Parathyroid adenoma (tissue), 2 donors: ENCODE results near the gene ZBTB18.
"Not testable (repeated sequence)": the region's sequence is repeated elsewhere in the genome, so short reads cannot be mapped to it uniquely, and the experiment has no call there.

Experiments used
- H2AFZ ChIP-seq: fragments of 300-600 bp; sonication (generic); one replicate; pipeline ENCODE4 v1.7.0; 2017; ENCODE audit warnings: antibody characterized with exemption, mild to moderate bottlenecking
- H3K27ac ChIP-seq: fragments of 300-600 bp; sonication (generic); one replicate; pipeline ENCODE4 v1.7.0; 2017
- H3K27me3 ChIP-seq: fragments of 300-600 bp; sonication (generic); one replicate; pipeline ENCODE4 v1.7.0; 2017; ENCODE audit warnings: low read length; ENCODE audit not compliant: control insufficient read depth, insufficient read depth
- H3K36me3 ChIP-seq: fragments of 300-600 bp; sonication (generic); one replicate; pipeline ENCODE4 v1.7.0; 2017; ENCODE audit warnings: low read length; ENCODE audit not compliant: control insufficient read depth, insufficient read depth
- H3K4me1 ChIP-seq: fragments of 300-600 bp; sonication (generic); one replicate; pipeline ENCODE4 v1.7.0; 2017; ENCODE audit warnings: control low read depth
- H3K4me2 ChIP-seq: fragments of 300-600 bp; sonication (generic); one replicate; pipeline ENCODE4 v1.7.0; 2017; ENCODE audit warnings: low read length
- H3K4me3 ChIP-seq: fragments of 300-600 bp; sonication (generic); one replicate; pipeline ENCODE4 v1.7.0; 2017; ENCODE audit warnings: low read depth, low read length
- H3K79me2 ChIP-seq: fragments of 300-600 bp; sonication (generic); one replicate; pipeline ENCODE4 v1.7.0; 2017; ENCODE audit warnings: control low read depth
- H3K9ac ChIP-seq: fragments of 300-600 bp; sonication (generic); one replicate; pipeline ENCODE4 v1.7.0; 2017; ENCODE audit warnings: mild to moderate bottlenecking
- H3K9me3 ChIP-seq: fragments of 300-600 bp; sonication (generic); one replicate; pipeline ENCODE4 v1.7.0; 2017; ENCODE audit warnings: low read length; ENCODE audit not compliant: control insufficient read depth
- TF ChIP-seq, protein P1 (sequence below): fragments of 300-600 bp; sonication (generic); IDR thresholded peaks from one replicate; pipeline ENCODE4 v1.7.0; 2017; ENCODE audit warnings: antibody characterized with exemption, mild to moderate bottlenecking
- donor health status: primary hyperparathyroidism.

The ZBTB18 gene

GRCh38 chr1:244044423-244044822 lies 6.7 kb upstream of the ZBTB18 start:
- Histone ChIP-seq H3K4me1 (no peaks in the 10 kb centered on the region), H2AFZ (no peak overlapping the region), H3K27me3 (no peaks in the 10 kb centered on the region), H3K9me3 (no peaks in the 10 kb centered on the region), H3K27ac (no peak overlapping the region), H3K9ac (no peak overlapping the region), H3K36me3 (no peaks in the 10 kb centered on the region), H3K79me2 (no peaks in the 10 kb centered on the region), H3K4me3 (no peak overlapping the region), H3K4me2 (no peak overlapping the region)
- TF ChIP-seq, protein P1, sequence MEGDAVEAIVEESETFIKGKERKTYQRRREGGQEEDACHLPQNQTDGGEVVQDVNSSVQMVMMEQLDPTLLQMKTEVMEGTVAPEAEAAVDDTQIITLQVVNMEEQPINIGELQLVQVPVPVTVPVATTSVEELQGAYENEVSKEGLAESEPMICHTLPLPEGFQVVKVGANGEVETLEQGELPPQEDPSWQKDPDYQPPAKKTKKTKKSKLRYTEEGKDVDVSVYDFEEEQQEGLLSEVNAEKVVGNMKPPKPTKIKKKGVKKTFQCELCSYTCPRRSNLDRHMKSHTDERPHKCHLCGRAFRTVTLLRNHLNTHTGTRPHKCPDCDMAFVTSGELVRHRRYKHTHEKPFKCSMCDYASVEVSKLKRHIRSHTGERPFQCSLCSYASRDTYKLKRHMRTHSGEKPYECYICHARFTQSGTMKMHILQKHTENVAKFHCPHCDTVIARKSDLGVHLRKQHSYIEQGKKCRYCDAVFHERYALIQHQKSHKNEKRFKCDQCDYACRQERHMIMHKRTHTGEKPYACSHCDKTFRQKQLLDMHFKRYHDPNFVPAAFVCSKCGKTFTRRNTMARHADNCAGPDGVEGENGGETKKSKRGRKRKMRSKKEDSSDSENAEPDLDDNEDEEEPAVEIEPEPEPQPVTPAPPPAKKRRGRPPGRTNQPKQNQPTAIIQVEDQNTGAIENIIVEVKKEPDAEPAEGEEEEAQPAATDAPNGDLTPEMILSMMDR = no peak

DNA sequence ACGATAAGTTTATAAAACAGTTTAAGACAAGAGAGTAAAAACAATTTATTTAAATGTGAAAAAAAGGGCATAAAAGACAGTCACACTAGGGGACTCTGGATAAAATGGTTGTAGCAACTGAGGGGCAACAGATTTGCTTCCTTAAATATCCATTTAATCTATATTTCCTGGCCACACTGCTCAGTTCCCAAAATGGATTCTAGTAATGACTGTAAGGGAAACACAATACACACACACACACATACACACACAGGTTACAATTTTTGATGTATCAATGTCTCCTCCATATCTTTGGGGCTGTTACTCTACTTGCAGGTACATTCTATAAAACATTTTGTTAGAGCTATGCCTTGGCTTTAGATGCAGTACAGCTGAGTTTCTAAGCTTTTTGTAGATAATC lies 4.8 kb upstream of the ZBTB18 start:
- not testable (repeated sequence) for H3K4me2 ChIP-seq, H3K9ac ChIP-seq, H3K27ac ChIP-seq, H2AFZ ChIP-seq, H3K9me3 ChIP-seq, H3K79me2 ChIP-seq, H3K4me1 ChIP-seq, H3K36me3 ChIP-seq, H3K4me3 ChIP-seq, H3K27me3 ChIP-seq

DNA sequence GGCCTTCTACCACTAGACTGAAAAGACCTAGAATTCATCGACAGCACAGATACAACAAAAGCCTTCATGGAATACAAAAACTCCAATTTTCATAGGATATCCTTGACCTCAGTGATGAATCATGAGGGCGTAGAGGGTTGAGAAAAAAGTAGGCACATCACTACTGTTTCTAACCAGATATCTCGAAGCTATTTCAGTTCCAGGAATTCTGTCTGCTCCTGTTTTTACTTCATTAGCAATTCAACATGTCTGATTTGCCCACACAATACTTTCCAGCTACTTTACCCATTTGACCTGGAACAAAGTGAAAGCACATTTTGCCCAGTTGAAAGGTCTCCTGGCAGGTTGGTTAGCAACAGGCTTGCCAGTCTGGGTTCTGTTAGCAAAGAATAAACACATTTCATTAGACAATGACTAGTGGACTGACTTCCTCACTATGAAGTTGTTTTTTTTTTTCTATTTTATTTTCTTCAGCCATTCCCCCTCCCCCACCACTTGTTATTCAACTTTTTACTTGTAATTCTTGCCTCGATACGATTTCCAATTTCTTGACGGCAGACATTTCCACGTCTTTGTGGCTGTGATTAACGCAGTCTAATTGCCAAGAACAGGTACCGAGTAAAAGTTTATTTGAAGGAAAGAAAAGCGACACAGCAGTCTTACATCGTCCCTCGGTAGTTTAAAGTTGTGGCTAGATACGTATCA lies 4.0 kb upstream of the ZBTB18 start:
- H3K36me3 ChIP-seq = no peaks in the 10 kb centered on the region
- H2AFZ ChIP-seq = peak overlapping the region; percentile 88
- no peaks in the 10 kb centered on the region for H3K9me3 ChIP-seq
- TF ChIP-seq, protein P1 = no peak
- peak overlapping the region; percentile 89 for H3K4me2 ChIP-seq
- H3K4me3 ChIP-seq = peak overlapping the region; percentile 84
- H3K9ac ChIP-seq = peak overlapping the region; percentile 43
- H3K27ac ChIP-seq = peak overlapping the region; percentile 96
- no peaks in the 10 kb centered on the region for H3K79me2 ChIP-seq
- no peaks in the 10 kb centered on the region for H3K27me3 ChIP-seq
- no peaks in the 10 kb centered on the region for H3K4me1 ChIP-seq

DNA sequence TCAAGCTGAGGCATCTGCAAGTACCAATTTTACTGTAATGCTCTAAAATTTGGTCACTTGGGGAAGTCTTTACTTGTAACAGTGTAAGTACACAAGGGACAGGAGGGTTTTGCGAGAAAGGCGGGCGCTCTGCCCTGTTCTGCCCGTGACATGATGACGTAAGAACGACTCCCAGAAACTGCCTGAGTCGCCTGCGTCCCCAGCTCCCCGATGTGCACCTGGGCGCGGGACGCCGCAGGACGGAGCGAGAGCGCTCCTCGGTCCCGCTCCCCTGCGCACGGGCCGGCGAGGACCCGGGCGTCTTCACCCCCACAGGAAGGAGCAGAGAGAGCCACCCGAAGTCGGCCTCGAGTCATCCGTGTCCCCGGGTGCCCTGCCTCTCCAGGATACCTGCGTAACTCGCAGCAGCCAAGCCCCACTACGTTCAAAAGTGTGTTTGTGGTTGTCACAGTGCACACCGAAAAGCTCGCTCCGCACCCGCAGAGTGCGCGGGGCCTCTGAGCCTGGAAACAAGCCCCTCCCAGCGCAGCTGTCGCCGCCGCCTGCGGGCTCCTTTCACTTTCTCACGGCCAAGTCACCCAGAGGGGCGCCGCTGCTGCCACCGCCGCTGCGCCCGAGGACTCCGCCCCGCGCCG lies 3.3 kb upstream of the ZBTB18 start:
- H3K9me3 ChIP-seq = no peaks in the 10 kb centered on the region
- H3K4me3 ChIP-seq = peak overlapping the region; percentile 84
- H3K27ac ChIP-seq = peak overlapping the region; percentile 96
- no peaks in the 10 kb centered on the region for H3K79me2 ChIP-seq
- peak overlapping the region; percentile 88 for H2AFZ ChIP-seq
- no peaks in the 10 kb centered on the region for H3K27me3 ChIP-seq
- TF ChIP-seq, protein P1 = no peak
- no peaks in the 10 kb centered on the region for H3K4me1 ChIP-seq
- H3K9ac ChIP-seq = peak overlapping the region; percentile 43
- H3K4me2 ChIP-seq = peak overlapping the region; percentile 89
- H3K36me3 ChIP-seq = no peaks in the 10 kb centered on the region

DNA sequence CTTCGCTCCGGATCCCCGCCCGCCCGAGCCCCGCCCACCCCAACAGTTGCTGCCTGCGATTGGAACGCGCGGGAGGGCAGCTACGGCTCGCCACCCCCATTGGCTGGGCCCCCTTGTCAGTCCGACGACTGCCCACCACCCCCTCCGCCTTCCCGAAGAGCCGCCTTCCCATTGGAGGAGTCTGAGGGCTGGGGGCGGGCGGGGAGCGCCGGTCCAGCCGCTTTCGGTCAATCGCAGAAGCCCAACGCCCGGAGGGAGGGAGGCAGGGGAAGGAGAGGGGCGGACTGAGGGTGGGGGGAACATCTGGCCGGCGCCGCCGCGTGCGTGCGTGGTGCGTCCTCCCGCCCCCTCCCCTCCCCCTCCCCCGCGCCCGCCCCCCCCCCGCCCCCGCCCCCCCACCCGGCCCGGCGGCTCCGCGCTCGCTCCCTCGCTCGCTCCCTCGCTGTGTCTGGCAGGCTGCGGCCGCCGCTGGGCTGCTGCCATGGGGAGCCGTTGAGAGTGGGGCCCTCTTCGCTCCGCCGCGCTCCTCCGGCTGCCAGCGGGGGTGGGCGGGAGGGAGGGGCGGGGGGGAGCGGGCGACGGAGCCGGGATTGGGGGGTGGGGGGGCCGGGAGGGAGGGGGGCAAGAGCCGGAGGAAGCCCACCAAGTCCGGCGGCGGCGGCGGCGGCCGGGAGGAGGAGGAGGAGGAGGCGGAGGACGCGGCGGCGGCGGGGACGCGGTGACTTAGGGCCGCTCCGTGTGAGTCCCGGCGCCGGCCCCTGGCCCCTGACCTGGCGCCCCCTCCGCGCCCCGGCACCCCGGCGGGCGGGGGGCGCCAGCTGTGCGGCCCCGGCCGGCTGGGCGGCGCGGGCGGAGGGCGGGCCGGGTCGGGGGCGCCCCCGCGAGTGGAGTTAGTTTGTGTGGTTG lies 2.6 kb upstream of the ZBTB18 start:
- Histone ChIP-seq H2AFZ (no peak overlapping the region), H3K9me3 (no peaks in the 10 kb centered on the region), H3K4me1 (no peaks in the 10 kb centered on the region), H3K4me2 (no peak overlapping the region), H3K4me3 (no peak overlapping the region), H3K36me3 (no peaks in the 10 kb centered on the region), H3K27ac (no peak overlapping the region), H3K79me2 (no peaks in the 10 kb centered on the region), H3K9ac (no peak overlapping the region), H3K27me3 (no peaks in the 10 kb centered on the region)
- TF ChIP-seq, protein P1 = no peak
